Measurements from ENCODE around the gene AADACL4. TPM values are rescaled to one million over a fixed set of nuclear protein-coding genes. Genes with fewer than 3 reads are reported as not detected.

The AADACL4 gene
- total RNA-seq, 1 donor from 2014 or later, result not detected

- H3K27ac Mint-ChIP-seq (ENCODE audit: unreplicated experiment), result peak overlapping the region; percentile 92
- H3K27me3 Mint-ChIP-seq (ENCODE audit: low read depth), result peaks cover 2% of the 10 kb centered on the region
- no peaks in the 10 kb centered on the region for H3K9me3 Mint-ChIP-seq (ENCODE audit: low read depth)
- peaks cover 72% of the 10 kb centered on the region for H3K4me1 Mint-ChIP-seq (ENCODE audit: low read depth)
- DNase-seq (ENCODE audit: low spot score), result no peak
- peak overlapping the region; percentile 96 for H3K4me3 Mint-ChIP-seq (ENCODE audit: unreplicated experiment)
- H3K36me3 Mint-ChIP-seq (ENCODE audit: low read depth), result peaks cover 12% of the 10 kb centered on the region
- peak; percentile 10 for TF ChIP-seq CTCF (IDR thresholded peaks at IDR 0.05)
These were observed 27.0 kb upstream of the AADACL4 start for GRCh38 chr1:12616709-12617373.

- Mint-ChIP-seq H3K9me3 (ENCODE audit: low read depth) (no peaks in the 10 kb centered on the region), H3K4me1 (ENCODE audit: low read depth) (peaks cover 78% of the 10 kb centered on the region)
- no peak for TF ChIP-seq CTCF (IDR thresholded peaks at IDR 0.05)
These were observed 26.4 kb upstream of the AADACL4 start for GRCh38 chr1:12617511-12617900.

GRCh38 chr1:12617901-12618660 is 25.8 kb upstream of the AADACL4 start, which contains the start of gene DHRS3:
Gene DHRS3, minus strand, starts transcription at chr1:12618210. Its CDS starts 862 bp downstream, at chr1:12617348.
- DNase-seq (ENCODE audit: low spot score), result no peak
- peak within 1 kb of the TSS; percentile 78 for H3K27ac Mint-ChIP-seq (ENCODE audit: unreplicated experiment)
- H3K4me3 Mint-ChIP-seq (ENCODE audit: unreplicated experiment), result peak within 1 kb of the TSS; percentile 96
- H3K4me1 Mint-ChIP-seq (ENCODE audit: low read depth), result peaks cover 84% of the 10 kb centered on the region
- no peak for TF ChIP-seq CTCF (IDR thresholded peaks at IDR 0.05)
- H3K9me3 Mint-ChIP-seq (ENCODE audit: low read depth), result no peaks in the 10 kb centered on the region
- H3K27me3 Mint-ChIP-seq (ENCODE audit: low read depth), result no peaks in the 10 kb centered on the region
- peaks cover 2% of the 10 kb centered on the region for H3K36me3 Mint-ChIP-seq (ENCODE audit: low read depth)

More at GRCh38 chr1:12617511-12617900, 26.4 kb upstream of the AADACL4 start:
- Mint-ChIP-seq H3K27me3 (ENCODE audit: low read depth) (no peaks in the 10 kb centered on the region), H3K36me3 (ENCODE audit: low read depth) (peaks cover 8% of the 10 kb centered on the region), H3K4me3 (ENCODE audit: unreplicated experiment) (peak overlapping the region; percentile 96), H3K27ac (ENCODE audit: unreplicated experiment) (peak overlapping the region; percentile 78)
- no peak for DNase-seq (ENCODE audit: low spot score)

- peak overlapping the region; percentile 78 for H3K27ac Mint-ChIP-seq (ENCODE audit: unreplicated experiment)
- H3K4me1 Mint-ChIP-seq (ENCODE audit: low read depth), result peaks cover 89% of the 10 kb centered on the region
- H3K27me3 Mint-ChIP-seq (ENCODE audit: low read depth), result no peaks in the 10 kb centered on the region
- peak overlapping the region; percentile 96 for H3K4me3 Mint-ChIP-seq (ENCODE audit: unreplicated experiment)
- no peak for DNase-seq (ENCODE audit: low spot score)
- TF ChIP-seq CTCF (IDR thresholded peaks at IDR 0.05), result no peak
- no peaks in the 10 kb centered on the region for H3K36me3 Mint-ChIP-seq (ENCODE audit: low read depth)
- no peaks in the 10 kb centered on the region for H3K9me3 Mint-ChIP-seq (ENCODE audit: low read depth)
These were observed 25.3 kb upstream of the AADACL4 start for GRCh38 chr1:12618661-12618964.

- no peak for TF ChIP-seq CTCF (IDR thresholded peaks at IDR 0.05)
- peaks cover 89% of the 10 kb centered on the region for H3K4me1 Mint-ChIP-seq (ENCODE audit: low read depth)
- H3K36me3 Mint-ChIP-seq (ENCODE audit: low read depth), result no peaks in the 10 kb centered on the region
- peak overlapping the region; percentile 78 for H3K27ac Mint-ChIP-seq (ENCODE audit: unreplicated experiment)
- H3K27me3 Mint-ChIP-seq (ENCODE audit: low read depth), result no peaks in the 10 kb centered on the region
- H3K9me3 Mint-ChIP-seq (ENCODE audit: low read depth), result no peaks in the 10 kb centered on the region
- H3K4me3 Mint-ChIP-seq (ENCODE audit: unreplicated experiment), result peak overlapping the region; percentile 96
- no peak for DNase-seq (ENCODE audit: low spot score)
These were observed 24.7 kb upstream of the AADACL4 start for GRCh38 chr1:12618965-12619791.

All from chondrocyte (in vitro differentiated cells).